ENCODE data around the gene ZNF547.
A peak's percentile ranks its signal among the peaks of the same experiment; 100 is the strongest.

ZNF547 gene

GRCh38 chr19:57362997-57363687 lies at the start of gene ZNF547, which contains the start of gene TRAPPC2B:
ZNF547 (plus strand) TSS chr19:57363551; CDS start chr19:57368556, 5,005 bp downstream.
TRAPPC2B (plus strand) TSS chr19:57363551; CDS start chr19:57364834, 1,283 bp downstream.
- DNase-seq (ENCODE audit: insufficient read length, low spot score), result peak; percentile 76
- FAIRE-seq, result peak; percentile 99

DNA sequence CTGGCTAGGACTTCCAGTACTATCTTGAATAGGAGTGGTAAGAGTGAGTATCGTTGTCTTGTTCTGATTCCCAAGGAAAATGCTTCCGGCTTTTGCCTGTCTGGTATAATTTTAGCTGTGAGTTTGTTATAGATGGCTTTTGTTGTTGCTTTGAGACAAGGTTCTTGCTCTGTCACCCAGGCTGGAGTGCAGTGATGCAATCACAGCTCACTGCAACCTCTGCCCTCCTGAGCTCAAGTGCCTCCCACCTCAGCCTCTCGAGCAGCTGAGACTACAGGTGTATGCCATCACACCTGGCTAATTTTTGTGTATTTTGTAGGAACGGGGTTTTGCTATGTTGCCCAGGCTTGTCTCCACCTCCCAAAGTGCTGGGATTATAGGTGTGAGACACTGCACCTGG lies 49.2 kb upstream of the ZNF547 start:
- DNase-seq (ENCODE audit: insufficient read length, low spot score), result no peak
- FAIRE-seq, result no peak

- no peak for FAIRE-seq
- DNase-seq (ENCODE audit: insufficient read length, low spot score), result no peak
Measured at GRCh38 chr19:57317503-57317902, 45.8 kb upstream of the ZNF547 start.

DNA sequence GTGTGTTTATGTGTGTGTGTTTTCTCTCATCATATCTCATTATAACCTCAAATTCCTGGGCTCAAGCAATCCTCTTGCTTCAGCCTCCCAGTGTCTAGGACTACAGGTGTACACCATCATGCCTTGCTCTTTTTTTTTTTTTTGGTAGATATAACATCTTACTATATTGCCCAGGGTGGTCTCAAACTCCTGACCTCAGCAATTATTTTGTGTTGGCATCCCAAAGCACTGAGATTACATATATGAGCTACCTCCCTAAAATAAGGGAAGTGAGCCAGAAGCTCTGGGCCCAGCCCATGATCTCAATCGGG lies 43.5 kb upstream of the ZNF547 start:
- FAIRE-seq (no peak), DNase-seq (ENCODE audit: insufficient read length, low spot score) (no peak)

GRCh38 chr19:57320180-57321084 lies 42.9 kb upstream of the ZNF547 start, which contains the start of gene ZNF543:
ZNF543 (plus strand) TSS chr19:57320472; CDS start chr19:57320854, 382 bp downstream.
- peak; percentile 98 for FAIRE-seq
- DNase-seq (ENCODE audit: insufficient read length, low spot score), result peak; percentile 97

DNA sequence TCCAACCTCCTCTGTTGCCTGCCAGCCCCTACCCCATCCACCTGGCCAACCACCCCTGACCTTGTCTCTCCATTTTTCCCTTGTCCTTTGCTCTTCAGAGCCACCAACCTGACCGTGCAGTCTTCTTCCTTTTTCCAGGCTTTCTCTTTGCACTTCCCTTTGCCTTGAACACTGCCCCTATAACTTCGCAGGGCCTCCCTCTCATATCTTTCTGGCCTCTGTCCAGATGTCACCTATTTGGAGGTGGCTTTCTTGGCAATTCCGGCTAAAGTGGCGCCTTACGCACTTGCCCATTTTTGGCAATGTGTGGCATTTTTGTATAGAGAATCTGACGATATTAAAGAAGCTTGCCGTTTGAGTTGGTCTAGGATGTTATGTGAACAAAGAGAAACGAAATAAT lies 42.2 kb upstream of the ZNF547 start:
- FAIRE-seq, result peak; percentile 72

GRCh38 chr19:57321751-57322150 lies 41.6 kb upstream of the ZNF547 start:
- FAIRE-seq (no peak), DNase-seq (ENCODE audit: insufficient read length, low spot score) (no peak)

More for the DNA sequence above, 42.2 kb upstream of the ZNF547 start:
- no peak for DNase-seq (ENCODE audit: insufficient read length, low spot score)

GRCh38 chr19:57324992-57325391 lies 38.4 kb upstream of the ZNF547 start:
- no peak for DNase-seq (ENCODE audit: insufficient read length, low spot score)
- FAIRE-seq, result no peak

GRCh38 chr19:57327993-57328392 lies 35.4 kb upstream of the ZNF547 start:
- FAIRE-seq (no peak), DNase-seq (ENCODE audit: insufficient read length, low spot score) (no peak)

- FAIRE-seq (no peak), DNase-seq (ENCODE audit: insufficient read length, low spot score) (no peak)
Measured at GRCh38 chr19:57334191-57334590, 29.2 kb upstream of the ZNF547 start.

DNA sequence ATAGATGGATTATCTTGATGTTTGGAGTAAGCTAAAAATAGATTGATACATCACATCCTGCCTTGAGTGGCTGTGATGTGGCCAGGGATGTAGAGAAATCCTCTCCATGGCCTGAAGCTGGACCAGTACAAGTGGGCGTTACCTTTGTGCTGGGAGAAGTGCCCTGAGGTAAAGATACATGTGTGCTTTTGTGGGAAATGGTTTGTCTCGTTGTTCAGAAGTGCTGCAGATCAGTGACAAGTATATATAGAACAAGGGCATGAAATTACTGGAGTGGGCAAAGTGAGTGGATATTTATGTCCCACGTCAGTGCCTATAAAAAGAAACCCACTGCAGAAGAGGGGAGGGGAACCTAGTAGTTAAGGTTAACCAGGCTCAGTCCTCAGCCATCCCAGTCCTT lies 24.5 kb upstream of the ZNF547 start:
- DNase-seq (ENCODE audit: insufficient read length, low spot score) (no peak), FAIRE-seq (no peak)

GRCh38 chr19:57342582-57342981 lies 20.8 kb upstream of the ZNF547 start:
- DNase-seq (ENCODE audit: insufficient read length, low spot score) (no peak), FAIRE-seq (no peak)

DNA sequence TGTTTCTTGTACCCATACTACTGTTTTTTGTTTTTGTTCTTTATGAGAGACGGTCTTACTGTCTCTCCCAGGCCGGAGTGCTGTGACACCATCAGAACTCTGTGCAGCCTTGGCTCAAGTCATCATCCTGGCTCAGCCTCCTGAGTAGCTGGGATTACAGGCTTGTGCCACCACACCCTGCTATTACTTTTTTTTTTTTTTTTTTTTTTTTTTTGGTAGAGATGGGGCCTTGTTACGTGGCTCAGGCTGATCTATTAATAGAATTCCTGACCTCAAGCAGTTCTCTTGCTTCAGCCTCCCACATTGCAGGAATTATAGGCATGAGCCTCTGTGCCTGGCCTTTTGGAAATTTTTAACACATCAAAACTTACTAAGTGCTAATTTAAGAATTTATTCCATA lies 15.2 kb upstream of the ZNF547 start:
- DNase-seq (ENCODE audit: insufficient read length, low spot score) (no peak), FAIRE-seq (no peak)

DNA sequence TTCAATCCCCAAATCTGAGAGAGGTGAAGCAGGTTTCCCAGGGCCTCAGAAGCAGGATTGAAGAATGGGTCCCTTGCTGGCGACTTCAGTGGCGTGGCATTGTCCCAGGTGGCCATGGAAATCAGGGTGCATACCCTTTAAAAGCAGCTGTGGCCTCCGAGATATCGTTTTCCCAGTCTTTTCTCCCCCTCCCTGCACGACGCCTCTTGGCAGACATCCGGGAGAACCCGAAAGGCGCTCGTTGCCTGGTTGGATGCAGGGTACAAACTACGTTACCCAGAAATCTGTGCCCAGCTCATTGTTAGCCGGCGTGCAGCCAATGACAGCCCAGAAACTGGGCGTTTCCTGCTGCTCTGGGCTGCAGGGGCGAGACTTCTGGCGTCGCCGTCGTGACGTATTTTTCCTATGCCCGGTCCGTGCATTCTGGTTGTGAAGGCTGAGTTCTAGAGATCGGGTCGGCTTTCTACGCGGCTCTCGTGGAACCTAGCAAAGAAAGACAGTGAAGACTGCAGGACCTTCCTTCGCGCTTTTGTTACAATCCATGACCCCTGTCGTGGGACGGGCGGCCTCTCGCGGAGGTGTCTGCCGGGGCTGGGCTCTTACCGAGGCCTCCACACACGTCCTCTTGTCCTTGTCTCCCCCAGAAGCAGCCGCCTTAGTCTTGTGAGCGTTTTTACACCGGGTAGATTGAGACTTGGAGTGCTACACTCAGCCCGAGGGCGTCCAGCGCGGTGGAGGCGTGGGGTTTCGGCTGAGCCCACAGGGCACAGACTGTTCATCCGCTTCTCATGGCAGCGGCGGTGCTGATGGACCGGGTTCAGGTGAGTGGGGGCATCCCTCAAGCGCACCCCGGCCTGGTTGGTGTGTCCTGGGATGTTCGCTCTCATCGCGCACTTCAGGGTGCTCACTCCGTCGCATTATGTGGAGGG lies 12.2 kb upstream of the ZNF547 start, which contains the start of gene ZNF304:
Gene ZNF304, plus strand, starts transcription at position 395 of the 929 bp plus-strand sequence. Its CDS starts 394 bp downstream, at position 789.
- DNase-seq (ENCODE audit: insufficient read length, low spot score) (peak; percentile 86), FAIRE-seq (peak; percentile 98)

DNA sequence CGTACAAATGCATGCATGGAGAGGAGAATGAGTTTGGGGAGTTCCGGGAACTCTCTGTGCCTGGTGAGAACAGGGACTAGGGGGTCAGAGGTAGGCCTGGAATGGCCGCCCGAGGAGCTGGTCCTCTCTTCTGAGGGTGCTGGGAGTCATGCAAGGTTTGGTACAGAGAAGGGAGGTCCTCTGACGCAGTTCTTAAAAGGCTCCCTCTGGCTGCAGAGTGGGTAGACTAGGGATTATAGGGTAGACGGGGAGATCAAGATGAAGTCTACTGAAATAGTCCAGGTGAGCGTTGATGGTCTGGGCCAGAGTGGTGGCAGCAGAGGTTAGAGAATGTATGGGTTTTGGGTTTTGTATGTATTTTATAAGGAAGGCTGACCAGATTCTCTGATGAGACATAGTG lies 11.5 kb upstream of the ZNF547 start:
- FAIRE-seq (no peak), DNase-seq (ENCODE audit: insufficient read length, low spot score) (no peak)

DNA sequence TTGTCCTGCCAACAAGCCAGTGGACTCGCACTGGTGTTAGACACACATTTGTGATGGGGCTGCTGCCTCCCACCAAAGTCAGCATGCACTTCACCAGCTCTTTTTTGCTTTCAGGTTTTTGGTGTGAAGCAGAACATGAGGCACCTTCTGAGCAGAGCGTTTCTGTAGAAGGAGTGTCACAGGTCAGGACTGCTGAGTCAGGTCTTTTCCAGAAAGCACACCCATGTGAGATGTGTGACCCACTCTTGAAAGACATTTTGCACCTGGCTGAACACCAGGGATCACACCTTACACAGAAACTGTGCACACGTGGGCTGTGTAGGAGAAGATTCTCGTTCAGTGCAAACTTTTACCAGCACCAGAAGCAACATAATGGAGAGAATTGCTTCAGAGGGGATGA lies 7.4 kb upstream of the ZNF547 start:
- no peak for FAIRE-seq

GRCh38 chr19:57357406-57357805 lies 5.9 kb upstream of the ZNF547 start:
- FAIRE-seq, result peak; percentile 21
- no peak for DNase-seq (ENCODE audit: insufficient read length, low spot score)

More for the DNA sequence above, 7.4 kb upstream of the ZNF547 start:
- DNase-seq (ENCODE audit: insufficient read length, low spot score), result no peak

- FAIRE-seq (no peak), DNase-seq (ENCODE audit: insufficient read length, low spot score) (no peak)
Measured at GRCh38 chr19:57359300-57359699, 4.1 kb upstream of the ZNF547 start.

DNA sequence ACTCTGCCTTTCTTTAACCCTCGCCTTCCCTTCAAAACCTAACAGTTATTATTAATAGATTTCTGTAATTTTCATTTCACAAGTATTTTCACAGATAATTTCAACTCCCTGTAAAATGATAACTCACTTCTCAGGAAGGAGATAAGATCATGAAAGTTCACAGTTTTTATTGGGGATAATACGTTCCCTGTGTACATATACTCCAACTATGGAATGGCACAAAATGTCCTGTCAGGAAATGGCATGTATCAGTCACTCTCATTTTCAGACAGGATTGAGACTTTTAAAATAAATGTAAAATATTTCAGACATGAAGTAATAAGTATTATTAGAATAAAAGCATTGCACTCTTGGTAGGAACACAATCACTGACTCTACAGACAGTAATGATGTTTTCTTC lies 932 bp upstream of the ZNF547 start:
- no peak for DNase-seq (ENCODE audit: insufficient read length, low spot score)
- no peak for FAIRE-seq

DNA sequence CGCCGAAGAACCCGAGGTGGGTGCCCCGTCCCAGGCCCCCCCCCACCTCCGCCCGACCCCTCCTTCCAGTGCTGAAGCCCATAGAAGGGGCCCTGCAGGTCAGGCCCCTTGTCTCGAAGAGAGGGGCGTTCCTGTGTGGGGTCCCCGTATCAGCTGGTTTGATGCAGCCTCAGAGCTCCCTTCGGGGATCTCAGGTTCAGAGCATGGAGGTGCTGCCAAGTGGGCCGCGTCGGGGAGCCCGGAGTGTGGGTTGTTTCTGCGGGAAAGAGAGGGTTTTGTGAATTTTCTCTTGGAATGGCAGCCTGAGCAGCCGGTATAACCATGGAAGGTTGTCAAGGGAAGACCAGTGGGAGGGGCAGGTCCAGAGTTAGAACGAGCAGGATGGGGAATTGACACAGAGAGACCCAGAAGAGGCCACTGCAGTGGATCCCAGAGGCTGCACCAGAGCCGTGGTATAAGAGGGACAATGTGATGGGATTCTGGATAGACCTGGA lies 384 bp downstream of the ZNF547 start:
- DNase-seq (ENCODE audit: insufficient read length, low spot score), result no peak
- peak; percentile 8 for FAIRE-seq
